Ecto neural progenitor cell (in vitro differentiated cells): Measurements from ENCODE around the gene FAM168B.

ENCODE experiments used
- DNase-seq: peaks from one replicate; pipeline ENCODE4 v3.0.0-alpha.2; 2018; ENCODE audit warnings: low spot score

The FAM168B gene

DNA sequence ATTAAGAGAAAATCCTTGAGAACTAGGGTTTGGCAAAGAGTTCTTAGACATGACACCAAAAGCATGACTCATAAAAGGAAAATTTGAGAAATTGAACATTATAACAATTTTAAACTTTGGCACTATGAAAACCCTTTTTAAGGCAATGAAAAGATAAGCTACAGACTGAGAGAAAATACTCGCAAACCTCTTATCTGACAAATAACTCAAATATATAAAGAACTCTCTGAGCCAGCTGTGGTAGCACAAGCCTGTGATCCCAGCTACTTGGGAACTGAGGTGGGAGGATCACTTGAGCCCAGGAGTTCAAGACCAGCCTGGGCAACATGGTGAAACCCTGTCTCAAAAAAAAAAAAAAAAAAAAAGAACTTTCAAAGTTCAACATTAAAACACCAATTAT lies 70.5 kb downstream of the FAM168B start:
- DNase-seq: no peak

GRCh38 chr2:131016826-131017741 lies 76.2 kb downstream of the FAM168B start:
- peak; percentile 38 for DNase-seq

DNA sequence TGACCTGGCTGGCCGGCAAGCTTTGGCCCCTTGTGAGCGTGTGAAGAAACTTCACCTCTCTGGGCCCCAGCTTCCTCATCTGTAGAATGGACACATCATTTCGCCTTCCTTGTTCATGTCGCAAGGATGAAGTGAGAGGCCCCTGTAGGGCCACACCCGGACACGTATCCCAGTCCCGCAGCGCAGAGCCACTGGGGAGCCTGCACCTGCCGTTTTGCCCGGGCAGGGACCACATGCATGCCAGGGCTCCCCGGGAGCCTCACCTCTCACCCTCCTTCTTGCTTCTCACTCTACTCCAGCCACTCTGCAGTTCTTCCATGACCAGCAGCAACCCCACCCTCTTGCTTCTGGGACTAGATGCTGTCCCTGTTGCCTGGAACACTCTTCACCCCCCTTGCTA lies 77.5 kb downstream of the FAM168B start:
- DNase-seq: peak; percentile 23

GRCh38 chr2:131014141-131014540 lies 79.1 kb downstream of the FAM168B start:
- no peak for DNase-seq

DNA sequence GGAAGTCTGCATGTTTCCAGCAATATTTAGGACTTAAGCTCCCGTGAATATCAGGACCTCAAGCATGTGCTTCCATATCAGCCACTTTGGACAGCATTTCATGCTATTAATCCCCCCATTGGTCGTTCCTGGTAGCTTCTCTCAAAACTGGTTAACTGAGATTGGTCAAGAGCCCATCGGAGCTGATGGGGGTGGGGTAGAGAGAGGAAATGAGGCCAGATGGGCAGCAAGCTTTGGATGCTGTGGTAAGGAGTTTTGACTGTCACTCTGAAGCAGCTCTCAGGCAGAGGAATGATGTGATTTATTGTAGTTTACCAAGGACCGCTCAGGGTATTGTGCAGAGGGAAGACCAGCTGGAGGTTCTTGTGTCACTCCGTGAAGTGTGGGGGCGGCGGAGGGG lies 81.8 kb downstream of the FAM168B start:
- DNase-seq: no peak

DNA sequence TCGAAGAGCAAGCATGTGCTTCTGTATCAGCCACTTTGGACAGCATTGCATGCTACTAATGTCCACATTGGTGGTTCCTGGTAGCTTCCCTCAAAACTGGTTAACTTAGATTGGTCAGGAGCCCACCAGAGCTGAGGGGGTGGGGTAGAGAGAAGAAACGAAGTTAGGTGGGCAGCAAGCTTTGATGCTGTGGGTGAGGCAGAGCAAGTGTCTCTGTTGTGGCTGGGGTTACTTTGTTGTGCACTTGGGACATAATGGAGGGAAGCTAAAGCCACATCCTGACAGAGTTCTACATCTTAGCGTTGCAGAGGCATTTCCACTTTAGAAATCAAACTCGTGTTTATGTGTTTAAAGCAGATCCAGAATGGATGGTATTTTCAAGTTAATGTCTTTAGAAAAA lies 82.7 kb downstream of the FAM168B start:
- DNase-seq: no peak

GRCh38 chr2:131009713-131010475 lies 83.4 kb downstream of the FAM168B start:
- no peak for DNase-seq

DNA sequence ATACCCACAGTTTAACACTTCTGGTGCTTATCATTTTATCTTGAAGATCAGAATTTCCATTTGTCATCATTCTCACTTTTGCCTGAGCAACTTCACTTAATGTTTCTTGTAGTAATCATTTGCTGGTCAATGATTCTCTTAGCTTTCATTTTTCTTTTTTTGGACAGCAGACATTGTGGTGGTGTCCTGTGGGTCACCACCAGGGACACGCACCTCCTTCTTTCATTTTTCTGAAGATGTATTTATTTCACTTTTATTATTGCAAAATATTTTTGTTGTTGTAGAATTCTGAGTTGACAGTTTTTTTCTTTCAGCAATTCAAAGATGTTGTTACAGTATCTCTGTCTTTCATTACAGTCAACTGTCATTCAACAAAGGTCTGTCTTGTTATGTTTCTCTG lies 84.3 kb downstream of the FAM168B start:
- no peak for DNase-seq

DNA sequence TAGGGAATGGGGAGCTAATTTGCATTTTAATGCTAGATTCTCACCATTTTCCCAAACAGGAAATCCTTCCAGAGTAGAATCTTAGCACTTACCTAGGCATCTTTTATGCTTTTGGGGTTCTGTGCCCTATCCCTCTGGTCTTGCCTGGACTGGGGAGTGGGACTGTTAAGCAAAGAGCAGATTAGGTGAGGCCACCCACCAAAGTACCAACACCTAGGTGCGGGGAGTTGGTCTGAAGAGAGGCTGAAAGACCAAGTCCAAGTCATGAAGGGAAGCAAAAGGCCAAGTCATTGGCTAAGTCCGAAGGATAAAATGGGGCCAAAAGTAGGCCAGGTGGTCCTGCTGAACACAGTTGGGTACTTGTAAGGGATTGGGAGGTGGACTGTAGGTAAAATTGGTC lies 86.7 kb downstream of the FAM168B start:
- DNase-seq: no peak

GRCh38 chr2:131005216-131005935 lies 87.9 kb downstream of the FAM168B start:
- no peak for DNase-seq

- no peak for DNase-seq
Measured at GRCh38 chr2:131004446-131005209, 88.6 kb downstream of the FAM168B start.

DNA sequence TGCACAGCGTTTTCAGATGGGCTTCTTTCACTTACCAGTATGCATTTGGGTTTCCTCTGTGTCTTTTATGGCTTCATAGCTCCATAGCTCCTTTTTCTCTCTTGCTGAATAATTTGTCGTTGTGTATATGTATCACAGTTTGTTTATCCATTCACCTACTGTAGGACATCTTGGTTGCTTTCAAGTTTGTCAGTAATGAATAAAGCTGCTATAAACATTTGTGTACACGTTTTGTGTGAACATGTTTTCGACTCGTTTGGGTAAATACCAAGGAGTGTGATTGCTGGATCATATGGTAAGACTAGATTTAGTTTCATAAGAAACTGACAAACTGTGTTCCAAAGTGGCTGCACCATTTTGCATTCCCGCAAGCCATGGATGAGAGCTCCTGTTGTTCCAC lies 94.7 kb downstream of the FAM168B start:
- DNase-seq: no peak
